ENCODE results near the gene RPS27. TPM values are rescaled to one million over a fixed set of nuclear protein-coding genes. Genes with fewer than 3 reads are reported as not detected.
"Not testable (repeated sequence)": the region's sequence is repeated elsewhere in the genome, so short reads cannot be mapped to it uniquely, and the experiment has no call there.

The RPS27 gene
- total and polyA plus RNA-seq, 2 donors (not counting 1 experiment from before 2014, with no cell fraction given): 4,812 to 15,978 TPM

DNA sequence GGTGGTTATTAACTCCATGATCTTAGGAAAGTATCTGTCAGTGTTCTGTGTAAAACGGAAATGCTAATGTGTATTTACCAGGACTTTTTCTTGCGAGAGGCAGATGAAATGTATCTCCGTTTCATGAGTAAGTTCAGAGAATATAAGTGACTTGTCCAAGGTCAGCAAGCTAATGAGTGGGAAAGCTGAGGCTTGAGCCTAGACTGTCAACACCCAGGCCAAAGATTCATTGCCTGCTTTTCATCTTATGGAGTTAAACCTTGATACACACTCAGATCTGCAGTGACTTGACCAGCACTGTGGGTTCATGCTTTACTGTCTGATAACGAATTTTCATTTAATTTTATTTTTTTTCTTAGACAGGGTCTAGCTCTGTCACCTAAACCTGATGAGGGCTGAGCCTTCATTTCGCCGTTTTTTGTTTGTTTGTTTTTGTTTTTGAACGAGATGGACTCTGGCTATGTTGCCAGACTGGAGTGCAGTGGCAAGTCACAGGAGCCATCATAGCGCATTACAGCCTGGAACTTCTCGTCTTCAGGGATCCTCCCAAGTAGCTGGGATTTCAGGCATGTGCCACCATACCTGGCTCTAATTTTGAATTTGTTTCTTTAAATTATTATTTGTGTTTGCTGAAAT is 12.2 kb upstream of the RPS27 start:
- peak overlapping the region; percentile 59 to 96 (median 90) for H3K4me3 ChIP-seq (ENCODE audit: control extremely low read depth in 1 of 5, extremely low read depth in 1 of 5, insufficient read depth in 1 of 5, low read depth in 2 of 5, low read length in 4 of 5)
- H3K27me3 ChIP-seq (replicated peaks in 1 of 4; ENCODE audit: control extremely low read depth in 1 of 4, control insufficient read depth in 3 of 4, insufficient read depth in 4 of 4, low read length in 3 of 4): no peaks in the 10 kb centered on the region
- no peak for ATAC-seq (ENCODE audit: low read depth)
- peaks cover 7% of the 10 kb centered on the region for H4K20me1 ChIP-seq (ENCODE audit: control insufficient read depth, insufficient read depth, low read length, poor library complexity, severe bottlenecking)
- DNase-seq: no peak
- H3K79me2 ChIP-seq (ENCODE audit: control insufficient read depth, insufficient read depth, low read length): peaks cover 29% of the 10 kb centered on the region
- H2AFZ ChIP-seq (ENCODE audit: insufficient read depth, low read depth, low read length, poor library complexity, severe bottlenecking): peak overlapping the region; percentile 87
- peaks cover 16 to 22% of the 10 kb centered on the region in 2 donors for H3K4me1 ChIP-seq (ENCODE audit: control insufficient read depth in 2 of 2, insufficient read depth in 2 of 2, low read length in 2 of 2)
- CTCF ChIA-PET: interaction anchor here (0.5 to 5.2 kb wide), 9 partner anchors 8 to 301 kb away, joined by 3 to 46 read pairs (median 6); partner anchors contain the start of genes CREB3L4, CRTC2, DENND4B and RAB13
- peaks cover 34% of the 10 kb centered on the region for H3K4me1 Mint-ChIP-seq
- peak overlapping the region; percentile 96 for H3K27ac Mint-ChIP-seq
- no peaks in the 10 kb centered on the region for H3K9me3 Mint-ChIP-seq (ENCODE audit: insufficient read depth)
- no peaks in the 10 kb centered on the region for H3K27me3 Mint-ChIP-seq
- 75% methylated on average over 8 of the region's 9 CpGs for WGBS (ENCODE audit: insufficient coverage)
- TF ChIP-seq, protein P1, sequence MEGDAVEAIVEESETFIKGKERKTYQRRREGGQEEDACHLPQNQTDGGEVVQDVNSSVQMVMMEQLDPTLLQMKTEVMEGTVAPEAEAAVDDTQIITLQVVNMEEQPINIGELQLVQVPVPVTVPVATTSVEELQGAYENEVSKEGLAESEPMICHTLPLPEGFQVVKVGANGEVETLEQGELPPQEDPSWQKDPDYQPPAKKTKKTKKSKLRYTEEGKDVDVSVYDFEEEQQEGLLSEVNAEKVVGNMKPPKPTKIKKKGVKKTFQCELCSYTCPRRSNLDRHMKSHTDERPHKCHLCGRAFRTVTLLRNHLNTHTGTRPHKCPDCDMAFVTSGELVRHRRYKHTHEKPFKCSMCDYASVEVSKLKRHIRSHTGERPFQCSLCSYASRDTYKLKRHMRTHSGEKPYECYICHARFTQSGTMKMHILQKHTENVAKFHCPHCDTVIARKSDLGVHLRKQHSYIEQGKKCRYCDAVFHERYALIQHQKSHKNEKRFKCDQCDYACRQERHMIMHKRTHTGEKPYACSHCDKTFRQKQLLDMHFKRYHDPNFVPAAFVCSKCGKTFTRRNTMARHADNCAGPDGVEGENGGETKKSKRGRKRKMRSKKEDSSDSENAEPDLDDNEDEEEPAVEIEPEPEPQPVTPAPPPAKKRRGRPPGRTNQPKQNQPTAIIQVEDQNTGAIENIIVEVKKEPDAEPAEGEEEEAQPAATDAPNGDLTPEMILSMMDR (IDR thresholded peaks at IDR 0.05): no peak
- no peak for TF ChIP-seq EZH2 (IDR thresholded peaks at IDR 0.05; ENCODE audit: borderline replicate concordance, insufficient read depth, low read depth, low read length, poor library complexity, severe bottlenecking)
- POLR2A ChIA-PET: interaction anchor here (0.6 to 4.7 kb wide), 13 partner anchors 8 to 347 kb away, joined by 3 to 40 read pairs (median 4); partner anchors contain the start of genes ATP8B2, CREB3L4, DENND4B and RAB13
- peaks cover 0 to 23% of the 10 kb centered on the region in 2 experiments for H3K36me3 ChIP-seq (replicated peaks in 1 of 2; ENCODE audit: control extremely low read depth in 1 of 2, control insufficient read depth in 1 of 2, extremely low read depth in 1 of 2, insufficient read depth in 2 of 2, low read length in 1 of 2)
- peak overlapping the region; percentile 88 for H3K4me2 ChIP-seq (replicated peaks; ENCODE audit: low read depth, low read length, poor library complexity, severe bottlenecking)
- no peak overlapping the region for H3K27ac ChIP-seq (ENCODE audit: low read length in 2 of 2)
- intact Hi-C loops (cut with micrococcal nuclease): loop anchor here (5.0 kb wide), 1 partner anchor 579 kb away; the partner anchor contains the start of gene UBE2Q1
- peak overlapping the region; percentile 98 for H3K4me3 Mint-ChIP-seq
- H3K9me3 ChIP-seq (ENCODE audit: control extremely low read depth in 1 of 3, control insufficient read depth in 2 of 3, insufficient read depth in 1 of 3, low read length in 2 of 3): no peaks in the 10 kb centered on the region
- H3K9ac ChIP-seq (ENCODE audit: low read length): peak overlapping the region; percentile 92

DNA sequence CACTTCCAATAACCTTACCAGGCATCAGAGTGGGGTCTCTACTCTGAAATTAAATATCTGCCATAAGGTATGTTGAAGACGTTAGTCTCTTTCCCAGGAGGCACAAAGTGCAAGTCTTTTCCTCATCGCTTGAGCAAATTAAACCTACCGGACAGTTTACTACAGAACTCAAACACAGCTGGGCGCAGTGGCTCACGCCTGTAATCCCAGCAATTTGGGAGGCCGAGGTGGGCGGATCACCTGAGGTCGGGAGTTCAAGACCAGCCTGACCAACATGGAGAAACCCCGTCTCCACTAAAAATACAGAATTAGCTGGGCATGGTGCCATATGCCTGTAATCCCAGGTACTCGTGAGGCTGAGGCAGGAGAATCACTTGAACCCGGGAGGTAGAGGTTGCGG is 11.5 kb upstream of the RPS27 start:
- not testable (repeated sequence) for H3K9me3 ChIP-seq (ENCODE audit: control extremely low read depth in 1 of 3, control insufficient read depth in 2 of 3, insufficient read depth in 1 of 3, low read length in 2 of 3); H3K9me3 Mint-ChIP-seq (ENCODE audit: insufficient read depth); H4K20me1 ChIP-seq (ENCODE audit: control insufficient read depth, insufficient read depth, low read length, poor library complexity, severe bottlenecking); DNase-seq; H3K4me3 ChIP-seq (ENCODE audit: control extremely low read depth in 1 of 5, extremely low read depth in 1 of 5, insufficient read depth in 1 of 5, low read depth in 2 of 5, low read length in 4 of 5); ATAC-seq (ENCODE audit: low read depth); H3K27me3 Mint-ChIP-seq; H3K4me3 Mint-ChIP-seq; H3K27me3 ChIP-seq (replicated peaks in 1 of 4; ENCODE audit: control extremely low read depth in 1 of 4, control insufficient read depth in 3 of 4, insufficient read depth in 4 of 4, low read length in 3 of 4); H2AFZ ChIP-seq (ENCODE audit: insufficient read depth, low read depth, low read length, poor library complexity, severe bottlenecking); H3K9ac ChIP-seq (ENCODE audit: low read length); H3K27ac ChIP-seq (ENCODE audit: low read length in 2 of 2); H3K27ac Mint-ChIP-seq; H3K4me2 ChIP-seq (replicated peaks; ENCODE audit: low read depth, low read length, poor library complexity, severe bottlenecking)
- H3K4me1 Mint-ChIP-seq: peaks cover 33% of the 10 kb centered on the region
- H3K4me1 ChIP-seq (ENCODE audit: control insufficient read depth in 2 of 2, insufficient read depth in 2 of 2, low read length in 2 of 2): peaks cover 16 to 22% of the 10 kb centered on the region in 2 donors
- intact Hi-C loops (cut with micrococcal nuclease): loop anchor here (5.0 kb wide), 1 partner anchor 578 kb away; the partner anchor contains the start of gene UBE2Q1
- 98% methylated on average over 7 of the region's 12 CpGs for WGBS (ENCODE audit: insufficient coverage)
- peaks cover 29% of the 10 kb centered on the region for H3K79me2 ChIP-seq (ENCODE audit: control insufficient read depth, insufficient read depth, low read length)
- POLR2A ChIA-PET: interaction anchor here (2.0 to 2.4 kb wide), 2 partner anchors 12 to 196 kb away, joined by 5 to 20 read pairs; partner anchors contain the start of gene RPS27
- H3K36me3 ChIP-seq (replicated peaks in 1 of 2; ENCODE audit: control extremely low read depth in 1 of 2, control insufficient read depth in 1 of 2, extremely low read depth in 1 of 2, insufficient read depth in 2 of 2, low read length in 1 of 2): peaks cover 0 to 16% of the 10 kb centered on the region in 2 experiments
- CTCF ChIA-PET: interaction anchor here (0.5 to 5.2 kb wide), 7 partner anchors 7 to 413 kb away, joined by 3 to 46 read pairs (median 6); partner anchors contain the start of genes DENND4B, RAB13, RPS27 and S100A2

DNA sequence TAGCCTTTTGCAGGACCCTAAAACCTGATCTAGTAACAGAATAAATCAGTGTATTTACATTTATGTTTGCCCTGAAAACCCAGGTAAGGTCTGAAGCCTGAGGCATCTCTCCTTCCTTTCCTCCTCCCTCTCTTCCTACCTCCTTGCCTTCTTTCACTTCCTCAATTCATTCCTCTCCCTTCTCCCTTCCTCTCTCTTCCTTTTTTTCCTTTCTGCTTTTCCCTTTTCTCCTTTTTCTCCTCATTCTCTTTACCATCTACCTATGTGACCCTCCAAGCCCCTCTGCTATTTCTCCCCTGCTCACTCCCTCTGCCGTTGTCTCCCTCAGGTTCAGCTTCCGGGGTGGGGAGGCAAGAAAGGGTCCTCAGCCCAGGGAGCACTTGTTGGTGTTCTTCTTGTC is 8.8 kb upstream of the RPS27 start:
- ATAC-seq (ENCODE audit: low read depth); H3K9ac ChIP-seq (ENCODE audit: low read length); H3K27me3 Mint-ChIP-seq; H3K4me3 ChIP-seq (ENCODE audit: control extremely low read depth in 1 of 5, extremely low read depth in 1 of 5, insufficient read depth in 1 of 5, low read depth in 2 of 5, low read length in 4 of 5); H3K36me3 ChIP-seq (replicated peaks in 1 of 2; ENCODE audit: control extremely low read depth in 1 of 2, control insufficient read depth in 1 of 2, extremely low read depth in 1 of 2, insufficient read depth in 2 of 2, low read length in 1 of 2); H3K27me3 ChIP-seq (replicated peaks in 1 of 4; ENCODE audit: control extremely low read depth in 1 of 4, control insufficient read depth in 3 of 4, insufficient read depth in 4 of 4, low read length in 3 of 4); H3K9me3 Mint-ChIP-seq (ENCODE audit: insufficient read depth); H3K9me3 ChIP-seq (ENCODE audit: control extremely low read depth in 1 of 3, control insufficient read depth in 2 of 3, insufficient read depth in 1 of 3, low read length in 2 of 3); POLR2A ChIA-PET; H3K27ac Mint-ChIP-seq; H3K27ac ChIP-seq (ENCODE audit: low read length in 2 of 2); H4K20me1 ChIP-seq (ENCODE audit: control insufficient read depth, insufficient read depth, low read length, poor library complexity, severe bottlenecking); H3K4me2 ChIP-seq (replicated peaks; ENCODE audit: low read depth, low read length, poor library complexity, severe bottlenecking); intact Hi-C loops (cut with micrococcal nuclease); DNase-seq; H2AFZ ChIP-seq (ENCODE audit: insufficient read depth, low read depth, low read length, poor library complexity, severe bottlenecking); H3K4me3 Mint-ChIP-seq: not testable (repeated sequence)
- CTCF ChIA-PET: interaction anchor here (1.2 kb wide), 1 partner anchor 160 kb away, joined by 3 read pairs; no protein-coding TSS in a partner anchor
- 100% methylated on average over 1 of the region's 2 CpGs for WGBS (ENCODE audit: insufficient coverage)
- peaks cover 38% of the 10 kb centered on the region for H3K4me1 Mint-ChIP-seq
- peaks cover 15% of the 10 kb centered on the region for H3K79me2 ChIP-seq (ENCODE audit: control insufficient read depth, insufficient read depth, low read length)
- H3K4me1 ChIP-seq (ENCODE audit: control insufficient read depth in 2 of 2, insufficient read depth in 2 of 2, low read length in 2 of 2): peaks cover 19 to 24% of the 10 kb centered on the region in 2 donors
